Immature natural killer cell (primary cell): Measurements from ENCODE around the gene FOXN3. TPM values are rescaled to one million over a fixed set of nuclear protein-coding genes. Genes with fewer than 3 reads are reported as not detected.
A peak's percentile ranks its signal among the peaks of the same experiment; 100 is the strongest.
"Not testable (repeated sequence)": the region's sequence is repeated elsewhere in the genome, so short reads cannot be mapped to it uniquely, and the experiment has no call there.

Experiments used
- DNase-seq, 3 donors: peaks; one replicate each; pipeline ENCODE4 v3.0.0; 2022; ENCODE audit warnings: mixed read lengths in 1 of 3
- H3K27ac Mint-ChIP-seq, 6 donors: one replicate each; pipeline ENCODE4 v1.8.0; 2020; ENCODE audit warnings: mixed read lengths in 6 of 6, mild to moderate bottlenecking in 5 of 6, inconsistent platforms in 4 of 6, moderate library complexity in 3 of 6
- H3K27me3 Mint-ChIP-seq, 3 donors: one replicate each; pipeline ENCODE4 v1.8.0; 2020 to 2021; ENCODE audit warnings: low read depth in 3 of 3, mild to moderate bottlenecking in 3 of 3, mixed read lengths in 3 of 3, moderate library complexity in 3 of 3, inconsistent platforms in 1 of 3
- H3K36me3 Mint-ChIP-seq, 3 donors: one replicate each; pipeline ENCODE4 v1.8.0; 2020; ENCODE audit warnings: mixed read lengths in 3 of 3, inconsistent platforms in 2 of 3, mild to moderate bottlenecking in 2 of 3
- H3K4me1 Mint-ChIP-seq, 2 donors: one replicate each; pipeline ENCODE4 v1.8.0; 2020; ENCODE audit warnings: inconsistent platforms in 2 of 2, mild to moderate bottlenecking in 2 of 2, mixed read lengths in 2 of 2, moderate library complexity in 1 of 2
- H3K4me3 Mint-ChIP-seq, 5 donors: one replicate each; pipeline ENCODE4 v1.8.0; 2020; ENCODE audit warnings: mild to moderate bottlenecking in 5 of 5, mixed read lengths in 5 of 5, inconsistent platforms in 3 of 5, moderate library complexity in 3 of 5
- H3K9me3 Mint-ChIP-seq, 6 donors: one replicate each; pipeline ENCODE4 v1.8.0; 2020; ENCODE audit warnings: mild to moderate bottlenecking in 6 of 6, mixed read lengths in 6 of 6, inconsistent platforms in 4 of 6, moderate library complexity in 3 of 6
- polyA plus RNA-seq, 3 donors: library from polyadenylated mRNA; unstranded; fragments of 300-500 nt; fragmentation: Illumina TruSeq; gene quantifications; one replicate each; pipeline ENCODE4 v1.2.3, GENCODE V29; 2021

The FOXN3 gene
- polyA plus RNA-seq, 3 donors from 2014 or later: 88.6 to 150 (median 102) TPM

DNA sequence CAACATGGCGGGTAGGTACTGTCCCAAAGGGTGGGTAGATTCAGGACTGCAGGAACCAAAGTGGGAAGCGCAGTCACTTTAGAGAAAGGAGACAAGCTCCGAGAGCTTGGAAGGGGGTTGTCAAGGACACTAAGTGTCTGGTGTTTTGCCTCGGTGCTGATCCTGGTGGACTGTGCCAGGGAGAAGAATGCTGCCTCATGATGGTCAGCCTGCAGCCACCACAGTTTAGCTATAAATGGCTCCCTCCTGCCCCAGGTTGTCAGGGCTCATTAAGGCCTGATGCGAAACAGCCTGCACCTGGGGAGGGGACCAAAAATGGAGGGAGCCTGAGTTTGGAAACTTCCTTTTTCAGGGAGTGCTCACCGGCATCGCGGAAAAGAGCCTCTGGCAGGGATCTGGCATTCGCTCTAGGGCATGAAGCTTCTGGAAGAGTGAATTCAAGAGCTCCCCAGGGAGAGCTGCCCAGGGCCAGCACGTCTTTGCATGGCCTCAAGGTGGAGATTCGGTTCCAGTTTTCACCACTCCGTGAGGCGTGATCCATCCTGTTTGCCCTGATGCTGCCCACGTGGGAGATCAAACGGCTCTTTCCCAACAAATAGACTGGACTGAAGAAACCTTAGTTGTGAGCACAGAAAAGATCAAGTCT, 164.0 kb downstream of the FOXN3 start:
- peaks cover 4 to 10% (median 5%) of the 10 kb centered on the region in 3 donors for H3K36me3 Mint-ChIP-seq
- peaks cover 0 to 10% (median 5%) of the 10 kb centered on the region in 3 donors for H3K27me3 Mint-ChIP-seq
- DNase-seq: no peak
- no peak overlapping the region for H3K4me3 Mint-ChIP-seq
- peak overlapping the region in 3 of 6 donors; percentile 24 to 40 (median 25) for H3K27ac Mint-ChIP-seq
- H3K9me3 Mint-ChIP-seq: no peaks in the 10 kb centered on the region
- H3K4me1 Mint-ChIP-seq: peaks cover 70 to 93% of the 10 kb centered on the region in 2 donors

DNA sequence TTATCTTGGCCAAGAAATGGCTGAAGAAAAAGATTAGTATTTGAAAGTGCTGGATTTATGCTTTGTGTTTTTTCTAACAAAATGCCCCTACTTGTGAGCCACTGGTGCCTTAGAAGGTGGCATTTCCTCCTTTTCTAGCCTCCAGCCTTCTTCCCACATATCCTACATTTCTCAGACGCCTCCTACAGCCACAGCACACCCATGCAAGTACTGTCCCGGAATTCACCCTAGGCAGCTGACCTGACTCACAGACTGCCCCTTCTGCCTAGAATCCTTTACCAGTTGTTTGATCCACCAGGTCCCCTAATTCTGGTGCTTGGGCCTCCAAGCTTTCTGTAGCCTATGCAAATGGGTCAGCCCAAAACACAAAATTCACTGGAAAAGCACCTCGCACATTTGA, 166.0 kb downstream of the FOXN3 start:
- peaks cover 0 to 4% (median 4%) of the 10 kb centered on the region in 3 donors for H3K36me3 Mint-ChIP-seq
- H3K27me3 Mint-ChIP-seq: peaks cover 0 to 12% (median 3%) of the 10 kb centered on the region in 3 donors
- H3K9me3 Mint-ChIP-seq: no peaks in the 10 kb centered on the region
- peaks cover 69 to 93% of the 10 kb centered on the region in 2 donors for H3K4me1 Mint-ChIP-seq
- DNase-seq: no peak
- H3K4me3 Mint-ChIP-seq: peak overlapping the region in 1 of 5 donors; percentile 9
- peak overlapping the region in 3 of 6 donors; percentile 30 to 44 (median 39) for H3K27ac Mint-ChIP-seq

GRCh38 chr14:89250655-89250975, 166.4 kb downstream of the FOXN3 start:
- Mint-ChIP-seq H3K4me1 (peaks cover 65 to 93% of the 10 kb centered on the region in 2 donors), H3K27ac (peak overlapping the region in 2 of 6 donors; percentile 41 to 44), H3K27me3 (peaks cover 0 to 12% (median 3%) of the 10 kb centered on the region in 3 donors)
- H3K36me3 Mint-ChIP-seq, H3K9me3 Mint-ChIP-seq, DNase-seq, H3K4me3 Mint-ChIP-seq: not testable (repeated sequence)

- Mint-ChIP-seq H3K36me3 (peaks cover 0 to 4% (median 4%) of the 10 kb centered on the region in 3 donors), H3K27me3 (peaks cover 0 to 12% (median 3%) of the 10 kb centered on the region in 3 donors), H3K4me3 (no peak overlapping the region), H3K4me1 (peaks cover 61 to 93% of the 10 kb centered on the region in 2 donors), H3K27ac (peak overlapping the region in 1 of 6 donors; percentile 44), H3K9me3 (no peaks in the 10 kb centered on the region)
- no peak for DNase-seq
These were observed 166.9 kb downstream of the FOXN3 start for GRCh38 chr14:89249972-89250654.

GRCh38 chr14:89249065-89249695, 167.9 kb downstream of the FOXN3 start:
- no peak overlapping the region for H3K4me3 Mint-ChIP-seq
- H3K27ac Mint-ChIP-seq: peak overlapping the region in 1 of 6 donors; percentile 38
- H3K4me1 Mint-ChIP-seq: peaks cover 61 to 93% of the 10 kb centered on the region in 2 donors
- peaks cover 0 to 4% (median 4%) of the 10 kb centered on the region in 3 donors for H3K36me3 Mint-ChIP-seq
- H3K27me3 Mint-ChIP-seq: peaks cover 0 to 12% (median 3%) of the 10 kb centered on the region in 3 donors
- no peak for DNase-seq
- no peaks in the 10 kb centered on the region for H3K9me3 Mint-ChIP-seq

- Mint-ChIP-seq H3K36me3 (peaks cover 0 to 4% (median 4%) of the 10 kb centered on the region in 3 donors), H3K27me3 (peaks cover 0 to 10% (median 3%) of the 10 kb centered on the region in 3 donors), H3K4me1 (peaks cover 61 to 93% of the 10 kb centered on the region in 2 donors), H3K4me3 (no peak overlapping the region), H3K9me3 (no peaks in the 10 kb centered on the region), H3K27ac (peak overlapping the region in 1 of 6 donors; percentile 38)
- no peak for DNase-seq
These were observed 168.5 kb downstream of the FOXN3 start for GRCh38 chr14:89248411-89249064.

DNA sequence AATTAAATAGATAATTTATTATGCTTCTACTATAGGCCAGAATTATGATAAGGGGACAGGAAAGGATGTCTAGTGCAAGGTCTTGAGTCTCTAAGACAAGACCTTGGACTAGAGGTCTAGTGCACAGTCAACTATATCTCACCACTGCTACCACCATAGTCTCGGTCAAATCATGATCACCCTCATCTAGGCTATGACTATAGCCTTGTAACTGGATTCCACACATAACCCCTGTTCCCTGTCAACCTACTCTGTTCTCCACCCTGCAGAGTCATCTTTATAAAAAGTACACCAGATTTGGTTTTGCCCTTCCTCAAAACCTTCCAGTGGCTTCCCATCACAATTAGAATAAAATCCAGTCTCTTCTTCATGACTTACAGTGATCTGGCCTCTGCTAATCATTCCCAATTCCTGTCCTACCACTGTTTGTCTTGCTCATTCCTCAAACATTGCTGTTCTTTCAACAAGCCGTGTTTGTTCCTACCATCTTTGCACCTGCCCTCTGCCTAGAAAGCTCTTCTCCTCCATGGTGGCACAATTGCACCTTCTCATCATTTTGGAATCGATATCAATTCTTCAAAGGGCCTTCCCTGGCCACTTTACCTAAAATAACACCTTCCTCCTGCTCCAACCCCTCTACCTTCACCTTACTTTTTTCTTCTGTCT, 169.4 kb downstream of the FOXN3 start:
- DNase-seq: no peak
- peak overlapping the region in 1 of 5 donors; percentile 3 for H3K4me3 Mint-ChIP-seq
- peaks cover 0 to 4% (median 4%) of the 10 kb centered on the region in 3 donors for H3K36me3 Mint-ChIP-seq
- peaks cover 0 to 10% (median 0%) of the 10 kb centered on the region in 3 donors for H3K27me3 Mint-ChIP-seq
- peak overlapping the region in 3 of 6 donors; percentile 5 to 88 (median 61) for H3K27ac Mint-ChIP-seq
- H3K4me1 Mint-ChIP-seq: peaks cover 59 to 93% of the 10 kb centered on the region in 2 donors
- no peaks in the 10 kb centered on the region for H3K9me3 Mint-ChIP-seq

GRCh38 chr14:89246290-89246689, 170.7 kb downstream of the FOXN3 start:
- peak in 1 of 3 donors; percentile 16 for DNase-seq
- H3K27ac Mint-ChIP-seq: peak overlapping the region in 3 of 6 donors; percentile 31 to 88 (median 46)
- peak overlapping the region in 2 of 5 donors; percentile 8 to 30 for H3K4me3 Mint-ChIP-seq
- H3K27me3 Mint-ChIP-seq: peaks cover 0 to 10% (median 0%) of the 10 kb centered on the region in 3 donors
- peaks cover 0 to 4% (median 4%) of the 10 kb centered on the region in 3 donors for H3K36me3 Mint-ChIP-seq
- H3K4me1 Mint-ChIP-seq: peaks cover 57 to 94% of the 10 kb centered on the region in 2 donors
- H3K9me3 Mint-ChIP-seq: no peaks in the 10 kb centered on the region

GRCh38 chr14:89245802-89246201, 171.2 kb downstream of the FOXN3 start:
- Mint-ChIP-seq H3K27me3 (peaks cover 0 to 10% (median 0%) of the 10 kb centered on the region in 3 donors), H3K9me3 (no peaks in the 10 kb centered on the region), H3K27ac (peak overlapping the region in 4 of 6 donors; percentile 9 to 88 (median 38)), H3K36me3 (peaks cover 0 to 4% (median 3%) of the 10 kb centered on the region in 3 donors), H3K4me3 (no peak overlapping the region), H3K4me1 (peaks cover 57 to 94% of the 10 kb centered on the region in 2 donors)
- no peak for DNase-seq

- Mint-ChIP-seq H3K9me3 (no peaks in the 10 kb centered on the region), H3K4me3 (no peak overlapping the region)
These were observed 172.3 kb downstream of the FOXN3 start for GRCh38 chr14:89244720-89245119.

GRCh38 chr14:89243741-89244140, 173.3 kb downstream of the FOXN3 start:
- H3K36me3 Mint-ChIP-seq: no peaks in the 10 kb centered on the region
- H3K4me1 Mint-ChIP-seq: peaks cover 64 to 100% of the 10 kb centered on the region in 2 donors
- peaks cover 0 to 6% (median 0%) of the 10 kb centered on the region in 3 donors for H3K27me3 Mint-ChIP-seq
- H3K27ac Mint-ChIP-seq: peak overlapping the region in 3 of 6 donors; percentile 14 to 88 (median 67)
- no peak for DNase-seq
- H3K9me3 Mint-ChIP-seq: no peaks in the 10 kb centered on the region
- peak overlapping the region in 1 of 5 donors; percentile 4 for H3K4me3 Mint-ChIP-seq

More at GRCh38 chr14:89244720-89245119, 172.3 kb downstream of the FOXN3 start:
- peak overlapping the region in 4 of 6 donors; percentile 2 to 88 (median 12) for H3K27ac Mint-ChIP-seq
- H3K27me3 Mint-ChIP-seq: peaks cover 0 to 10% (median 0%) of the 10 kb centered on the region in 3 donors
- peaks cover 58 to 96% of the 10 kb centered on the region in 2 donors for H3K4me1 Mint-ChIP-seq
- no peak for DNase-seq
- H3K36me3 Mint-ChIP-seq: peaks cover 0 to 4% (median 0%) of the 10 kb centered on the region in 3 donors

GRCh38 chr14:89243286-89243685, 173.7 kb downstream of the FOXN3 start:
- Mint-ChIP-seq H3K36me3 (no peaks in the 10 kb centered on the region), H3K4me3 (peak overlapping the region in 1 of 5 donors; percentile 4), H3K27ac (peak overlapping the region in 2 of 6 donors; percentile 67 to 88), H3K27me3 (peaks cover 0 to 6% (median 0%) of the 10 kb centered on the region in 3 donors), H3K9me3 (no peaks in the 10 kb centered on the region), H3K4me1 (peaks cover 63 to 98% of the 10 kb centered on the region in 2 donors)
- DNase-seq: no peak
